Suprapubic skin (tissue), 4 donors: ENCODE results near the gene PCNX1. TPM values are rescaled to one million over a fixed set of nuclear protein-coding genes. Genes with fewer than 3 reads are reported as not detected.

Experiments used
- DNase-seq, 2 donors: peaks; one replicate each; pipeline ENCODE4 v3.0.0-alpha.2; 2019; ENCODE audit warnings: low spot score in 2 of 2
- H3K27ac ChIP-seq: fragments of 200-600 bp; sonication (generic); one replicate; pipeline ENCODE4 v1.5.1; 2019
- H3K27me3 ChIP-seq: fragments of 200-600 bp; sonication (generic); one replicate; pipeline ENCODE4 v1.5.1; 2019
- H3K36me3 ChIP-seq: fragments of 200-600 bp; sonication (generic); one replicate; pipeline ENCODE4 v1.5.1; 2019
- H3K4me1 ChIP-seq: fragments of 200-600 bp; sonication (generic); one replicate; pipeline ENCODE4 v1.5.1; 2019
- H3K4me3 ChIP-seq: fragments of 200-600 bp; sonication (generic); one replicate; pipeline ENCODE4 v1.5.1; 2019; ENCODE audit warnings: mild to moderate bottlenecking
- H3K9me3 ChIP-seq: fragments of 200-600 bp; sonication (generic); one replicate; pipeline ENCODE4 v1.5.1; 2019
- CTCF ChIP-seq, 2 donors: fragments of 200-600 bp in 1 of 2; fragments of 450-650 bp in 1 of 2; sonication (generic) in 1 of 2; IDR thresholded peaks; one replicate each; pipeline ENCODE4 v1.5.1; 2016 to 2019; ENCODE audit warnings: antibody characterized with exemption in 2 of 2, mild to moderate bottlenecking in 1 of 2, moderate library complexity in 1 of 2
- EP300 ChIP-seq: sonication (generic); formaldehyde crosslinking; IDR thresholded peaks from one replicate; pipeline ENCODE4 v1.6.1; 2017; ENCODE audit warnings: antibody characterized with exemption
- POLR2A ChIP-seq, 2 donors: fragments of 450-650 bp; IDR thresholded peaks; one replicate each; pipeline ENCODE4 v1.6.1; 2017; ENCODE audit warnings: antibody characterized with exemption in 2 of 2, mild to moderate bottlenecking in 2 of 2, moderate library complexity in 2 of 2
- POLR2AphosphoS5 ChIP-seq, 3 donors: sonication (generic); formaldehyde crosslinking; IDR thresholded peaks; one replicate each; pipeline ENCODE4 v1.6.1; 2017; ENCODE audit warnings: antibody characterized with exemption in 3 of 3
- WGBS: methylation state at CpG from one replicate; pipeline ENCODE4 v1.1.5; 2018; 5-methylcytosine and 5-hydroxymethylcytosine counted together
- total RNA-seq, 4 donors: library from RNA; depleted of rRNA; stranded (reverse); fragments of >200 nt; gene quantifications; one replicate each; pipeline ENCODE4 v1.1.0, GENCODE V29; 2016

PCNX1 gene
- total RNA-seq, 4 donors from 2014 or later, result 22.0 to 95.4 (median 29.7) TPM

DNA sequence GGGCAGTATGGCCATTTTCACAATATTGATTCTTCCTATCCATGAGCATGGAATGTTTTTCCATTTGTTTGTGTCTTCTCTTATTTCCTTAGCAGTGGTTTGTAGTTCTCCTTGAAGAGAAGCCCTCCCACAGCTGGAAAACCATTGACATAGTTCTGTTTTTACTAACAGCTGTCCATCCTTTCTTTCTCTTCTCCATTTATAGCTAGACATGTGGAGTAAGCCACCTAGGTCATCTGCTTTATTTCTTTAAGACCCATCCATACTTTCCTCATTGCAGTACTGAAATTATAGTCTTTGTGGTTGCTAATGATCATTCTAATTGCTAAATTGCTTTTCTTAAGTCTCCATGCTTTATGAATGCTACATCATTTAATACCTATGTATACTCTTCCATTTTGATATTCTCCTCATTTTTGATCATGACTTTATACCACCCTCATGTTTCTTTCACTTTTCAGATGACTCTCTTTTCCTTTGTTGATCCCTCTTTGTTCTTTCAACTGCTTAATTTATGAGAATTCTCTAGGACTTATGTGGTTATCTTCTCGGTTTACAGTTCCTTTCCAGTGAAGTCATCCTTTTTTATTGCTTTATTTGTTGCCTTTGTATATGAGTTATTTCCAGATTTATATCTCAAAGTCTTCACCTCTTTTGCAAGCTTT lies 114.2 kb downstream of the PCNX1 start:
- H3K27me3 ChIP-seq, result no peaks in the 10 kb centered on the region
- no peak overlapping the region for H3K4me3 ChIP-seq
- H3K9me3 ChIP-seq, result no peaks in the 10 kb centered on the region
- H3K27ac ChIP-seq, result no peak overlapping the region
- TF ChIP-seq CTCF (IDR thresholded peaks at IDR 0.05) (no peak), EP300 (no peak), POLR2A (IDR thresholded peaks at IDR 0.05) (no peak), POLR2AphosphoS5 (IDR thresholded peaks at IDR 0.05) (no peak)
- no peak for DNase-seq
- H3K36me3 ChIP-seq, result peaks cover 26% of the 10 kb centered on the region
- no peaks in the 10 kb centered on the region for H3K4me1 ChIP-seq
- WGBS, result 17% methylated on average over 1 of the region's 1 CpG

GRCh38 chr14:71022012-71022869 lies 115.0 kb downstream of the PCNX1 start:
- Histone ChIP-seq H3K4me3 (no peak overlapping the region), H3K27ac (no peak overlapping the region), H3K9me3 (no peaks in the 10 kb centered on the region), H3K27me3 (no peaks in the 10 kb centered on the region), H3K4me1 (no peaks in the 10 kb centered on the region), H3K36me3 (peaks cover 26% of the 10 kb centered on the region)
- WGBS, result 66% methylated on average over 3 of the region's 3 CpGs
- TF ChIP-seq CTCF (IDR thresholded peaks at IDR 0.05), result no peak
- no peak for TF ChIP-seq EP300
- no peak for TF ChIP-seq POLR2AphosphoS5 (IDR thresholded peaks at IDR 0.05)
- no peak for TF ChIP-seq POLR2A (IDR thresholded peaks at IDR 0.05)
- DNase-seq, result no peak

GRCh38 chr14:71022939-71023338 lies 115.7 kb downstream of the PCNX1 start:
- no peak overlapping the region for H3K27ac ChIP-seq
- no peaks in the 10 kb centered on the region for H3K27me3 ChIP-seq
- no peak for DNase-seq
- H3K36me3 ChIP-seq, result peaks cover 26% of the 10 kb centered on the region
- H3K4me1 ChIP-seq, result no peaks in the 10 kb centered on the region
- no peak overlapping the region for H3K4me3 ChIP-seq
- TF ChIP-seq EP300, result no peak
- no peak for TF ChIP-seq POLR2A (IDR thresholded peaks at IDR 0.05)
- no peak for TF ChIP-seq POLR2AphosphoS5 (IDR thresholded peaks at IDR 0.05)
- TF ChIP-seq CTCF (IDR thresholded peaks at IDR 0.05), result no peak
- no peaks in the 10 kb centered on the region for H3K9me3 ChIP-seq

DNA sequence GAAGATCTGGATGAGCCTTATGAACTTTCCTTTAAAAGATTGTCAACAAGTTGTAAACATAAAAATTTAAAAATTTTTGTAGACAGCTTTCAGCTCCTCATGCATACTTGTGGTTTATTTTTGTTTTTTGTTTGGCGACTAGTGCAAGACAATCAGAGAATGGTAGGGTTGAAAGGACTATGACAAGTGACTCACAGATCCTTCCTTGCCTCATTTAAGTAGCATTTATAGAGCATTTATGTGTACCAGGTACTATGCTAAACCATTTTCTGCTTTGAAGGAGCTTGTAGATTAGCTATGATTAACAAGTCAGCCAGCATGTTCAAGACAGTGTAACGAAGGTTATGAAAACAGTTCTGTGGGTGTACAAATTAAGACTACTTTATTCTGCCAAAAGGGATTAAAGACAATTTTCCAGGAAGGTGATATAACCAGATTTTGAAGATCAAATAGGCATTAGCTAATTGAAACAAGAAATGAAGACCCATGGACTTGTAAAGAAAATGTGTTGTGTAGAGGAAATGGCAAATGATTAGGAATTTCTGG lies 122.0 kb downstream of the PCNX1 start:
- Histone ChIP-seq H3K36me3 (peaks cover 36% of the 10 kb centered on the region), H3K4me1 (no peaks in the 10 kb centered on the region), H3K27ac (no peak overlapping the region), H3K4me3 (no peak overlapping the region), H3K27me3 (no peaks in the 10 kb centered on the region), H3K9me3 (no peaks in the 10 kb centered on the region)
- 82% methylated on average over 2 of the region's 2 CpGs for WGBS
- TF ChIP-seq CTCF (IDR thresholded peaks at IDR 0.05) (no peak), EP300 (no peak), POLR2A (IDR thresholded peaks at IDR 0.05) (no peak), POLR2AphosphoS5 (IDR thresholded peaks at IDR 0.05) (no peak)
- no peak for DNase-seq

DNA sequence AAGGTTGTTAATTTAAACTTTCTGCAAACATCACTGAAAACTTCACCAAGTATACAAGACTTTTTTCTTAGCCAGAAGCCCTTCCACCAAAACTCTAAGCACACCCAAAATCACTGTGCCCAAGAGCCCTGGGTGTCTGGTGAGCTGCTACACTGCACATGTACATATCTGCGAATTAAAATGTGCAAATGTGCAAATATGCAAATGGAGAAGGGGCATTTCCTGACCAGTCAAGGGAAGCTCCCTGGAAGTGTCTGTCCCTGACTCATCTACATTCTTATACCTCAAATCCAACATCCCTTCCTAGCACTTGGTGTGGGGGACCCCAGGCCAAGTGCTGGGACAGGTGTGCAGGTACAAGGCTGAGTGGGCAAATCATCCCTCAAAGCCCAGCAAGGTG lies 123.7 kb downstream of the PCNX1 start:
- H3K36me3 ChIP-seq, result peaks cover 39% of the 10 kb centered on the region
- no peak for TF ChIP-seq POLR2AphosphoS5 (IDR thresholded peaks at IDR 0.05)
- TF ChIP-seq CTCF (IDR thresholded peaks at IDR 0.05), result no peak
- TF ChIP-seq EP300, result no peak
- no peak for TF ChIP-seq POLR2A (IDR thresholded peaks at IDR 0.05)
- no peaks in the 10 kb centered on the region for H3K27me3 ChIP-seq
- H3K4me1 ChIP-seq, result no peaks in the 10 kb centered on the region
- H3K9me3 ChIP-seq, result no peaks in the 10 kb centered on the region
- no peak for DNase-seq
- no peak overlapping the region for H3K4me3 ChIP-seq
- 83% methylated on average over 1 of the region's 1 CpG for WGBS
- H3K27ac ChIP-seq, result no peak overlapping the region
